SK-N-SH (cell line): ENCODE measurements around the gene ZRANB3.

Experiments
- CTCF ChIP-seq: fragments of 200-600 bp; sonication (generic); IDR thresholded peaks from 2 replicates; pipeline ENCODE4 v1.6.1; 2017; ENCODE audit warnings: antibody characterized with exemption, mild to moderate bottlenecking, moderate library complexity
- EP300 ChIP-seq, 2 experiments: IDR thresholded peaks; 2 replicates each; pipeline versions ENCODE4 v1.4.0 to v1.6.1; 2012; ENCODE audit warnings: borderline replicate concordance in 1 of 2, low read depth in 1 of 2, low read length in 1 of 2
- JUND ChIP-seq: IDR thresholded peaks from 2 replicates; pipeline ENCODE4 v1.4.0; 2012
- NRF1 ChIP-seq: IDR thresholded peaks from 2 replicates; pipeline ENCODE4 v1.6.1; 2012; ENCODE audit warnings: low read depth, mild to moderate bottlenecking, low read length
- POLR2AphosphoS5 ChIP-seq: IDR thresholded peaks from 2 replicates; pipeline ENCODE4 v1.6.1; 2012; ENCODE audit warnings: low read depth, low read length
- RAD21 ChIP-seq: IDR thresholded peaks from 2 replicates; pipeline ENCODE4 v1.6.1; 2012; ENCODE audit warnings: mild to moderate bottlenecking, low read length
- RCOR1 ChIP-seq: fragments of 150-350 bp; IDR thresholded peaks from 2 replicates; pipeline ENCODE4 v1.6.1; 2017; ENCODE audit warnings: antibody characterized with exemption, low read length
- RFX5 ChIP-seq: IDR thresholded peaks from 2 replicates; pipeline ENCODE4 v1.6.1; 2012; ENCODE audit warnings: mild to moderate bottlenecking, improper control_type of control experiment, low read length
- TAF1 ChIP-seq: IDR thresholded peaks from 2 replicates; pipeline ENCODE4 v1.6.1; 2012; ENCODE audit warnings: low read depth, mild to moderate bottlenecking, low read length, moderate library complexity, borderline replicate concordance
- USF1 ChIP-seq: IDR thresholded peaks from 2 replicates; pipeline ENCODE4 v1.4.0; 2012; ENCODE audit warnings: low read depth, borderline replicate concordance
- USF2 ChIP-seq: fragments of 150-350 bp; IDR thresholded peaks from 2 replicates; pipeline ENCODE4 v1.6.1; 2017; ENCODE audit warnings: antibody characterized with exemption, low read length, low read depth, borderline replicate concordance
- YY1 ChIP-seq: IDR thresholded peaks from 2 replicates; pipeline ENCODE4 v1.4.0; 2012; ENCODE audit warnings: low read depth, mild to moderate bottlenecking
- ZBTB33 ChIP-seq: IDR thresholded peaks from 2 replicates; pipeline ENCODE4 v1.4.0; 2012; ENCODE audit warnings: low read depth, borderline replicate concordance

GRCh38 chr2:135190799-135191198, 340.2 kb downstream of the ZRANB3 start:
- TF ChIP-seq POLR2AphosphoS5 (no peak), USF2 (no peak), CTCF (no peak), ZBTB33 (no peak), RCOR1 (no peak), NRF1 (no peak), USF1 (no peak), RFX5 (no peak), TAF1 (no peak), EP300 (IDR thresholded peaks at IDR 0.05; ENCODE audit: borderline replicate concordance in 1 of 2, low read depth in 1 of 2, low read length in 1 of 2) (no peak), YY1 (no peak), JUND (no peak), RAD21 (no peak)
